HG02642 (cell line): ENCODE measurements around the gene DRAM1.
"Not testable (repeated sequence)": the region's sequence is repeated elsewhere in the genome, so short reads cannot be mapped to it uniquely, and the experiment has no call there.

ENCODE experiments used
- ATAC-seq: cut with Tn5 transposase; IDR thresholded peaks from one replicate; pipeline ENCODE4 v1.9.1; 2021; ENCODE audit warnings: mild to moderate bottlenecking; ENCODE audit not compliant: unreplicated experiment, poor library complexity

DRAM1 gene

GRCh38 chr12:101891462-101891971, 14.1 kb downstream of the DRAM1 start:
- peak; percentile 97 for ATAC-seq

- no peak for ATAC-seq
Observed at GRCh38 chr12:101892794-101893193, 15.4 kb downstream of the DRAM1 start.

- no peak for ATAC-seq
Observed at GRCh38 chr12:101901777-101902176, 24.4 kb downstream of the DRAM1 start.

GRCh38 chr12:101902641-101903040, 25.3 kb downstream of the DRAM1 start:
- no peak for ATAC-seq

GRCh38 chr12:101906226-101906625, 28.8 kb downstream of the DRAM1 start:
- no peak for ATAC-seq

GRCh38 chr12:101908395-101908794, 31.0 kb downstream of the DRAM1 start:
- no peak for ATAC-seq

- ATAC-seq: no peak
Observed at GRCh38 chr12:101909646-101910045, 32.3 kb downstream of the DRAM1 start.

- ATAC-seq: no peak
Observed at GRCh38 chr12:101915841-101916240, 38.5 kb downstream of the DRAM1 start.

GRCh38 chr12:101918805-101919204, 41.4 kb downstream of the DRAM1 start:
- not testable (repeated sequence) for ATAC-seq

GRCh38 chr12:101919447-101919846, 42.1 kb downstream of the DRAM1 start:
- no peak for ATAC-seq

GRCh38 chr12:101920906-101921305, 43.5 kb downstream of the DRAM1 start:
- no peak for ATAC-seq

- ATAC-seq: peak; percentile 44
Observed at GRCh38 chr12:101923045-101923718, 45.8 kb downstream of the DRAM1 start.

- no peak for ATAC-seq
Observed at GRCh38 chr12:101924618-101925017, 47.2 kb downstream of the DRAM1 start.

GRCh38 chr12:101925361-101925760, 48.0 kb downstream of the DRAM1 start:
- no peak for ATAC-seq

- no peak for ATAC-seq
Observed at GRCh38 chr12:101925935-101926334, 48.6 kb downstream of the DRAM1 start.

- no peak for ATAC-seq
Observed at GRCh38 chr12:101927036-101927435, 49.7 kb downstream of the DRAM1 start.

GRCh38 chr12:101927999-101928398, 50.6 kb downstream of the DRAM1 start:
- ATAC-seq: no peak

GRCh38 chr12:101928556-101928955, 51.2 kb downstream of the DRAM1 start:
- ATAC-seq: no peak

- ATAC-seq: peak; percentile 32
Observed at GRCh38 chr12:101929365-101930041, 52.1 kb downstream of the DRAM1 start.

- ATAC-seq: peak; percentile 46
Observed at GRCh38 chr12:101931498-101932326, 54.3 kb downstream of the DRAM1 start.
